HepG2 (cell line): Measurements from ENCODE around the gene AP1G1. TPM values are rescaled to one million over a fixed set of nuclear protein-coding genes. Genes with fewer than 3 reads are reported as not detected.

Source experiments
- EED ChIP-seq: sonication (generic); formaldehyde crosslinking; IDR thresholded peaks from 2 replicates; pipeline ENCODE4 v1.5.0; 2020; ENCODE audit warnings: mild to moderate bottlenecking, missing genetic modification reagents
- IRX3 ChIP-seq: sonication (generic); formaldehyde crosslinking; IDR thresholded peaks from 2 replicates; pipeline ENCODE4 v1.8.1; 2023; ENCODE audit warnings: mild to moderate bottlenecking, low read depth, missing genetic modification reagents, borderline replicate concordance
- NFKB2 ChIP-seq: sonication (generic); formaldehyde crosslinking; IDR thresholded peaks from 2 replicates; pipeline ENCODE4 v1.4.0; 2020; ENCODE audit warnings: missing genetic modification reagents, borderline replicate concordance
- TBL1XR1 ChIP-seq: fragments of 150-350 bp; IDR thresholded peaks from 2 replicates; pipeline ENCODE4 v1.6.1; 2014; ENCODE audit warnings: borderline replicate concordance, low read length; ENCODE audit not compliant: partially characterized antibody
- ZBTB43 ChIP-seq: sonication (generic); formaldehyde crosslinking; conservative IDR thresholded peaks from 2 replicates; pipeline ENCODE4 v1.4.0; 2020; ENCODE audit warnings: missing genetic modification reagents
- ZFP90 ChIP-seq: sonication (generic); formaldehyde crosslinking; IDR thresholded peaks from 2 replicates; pipeline ENCODE4 v1.8.0; 2022; ENCODE audit warnings: missing genetic modification reagents, mild to moderate bottlenecking, inconsistent platforms, borderline replicate concordance
- ZNF124 ChIP-seq: sonication (generic); formaldehyde crosslinking; IDR thresholded peaks from 2 replicates; pipeline ENCODE4 v1.4.0; 2020; ENCODE audit warnings: missing genetic modification reagents
- ZNF609 ChIP-seq: sonication (generic); formaldehyde crosslinking; IDR thresholded peaks from 2 replicates; pipeline ENCODE4 v1.4.0; 2020; ENCODE audit warnings: mild to moderate bottlenecking, missing genetic modification reagents, borderline replicate concordance
- ZNF770 ChIP-seq: sonication (generic); formaldehyde crosslinking; IDR thresholded peaks from 2 replicates; pipeline ENCODE4 v1.5.0; 2020; ENCODE audit warnings: mild to moderate bottlenecking, missing genetic modification reagents
- polyA plus RNA-seq, 8 experiments: library from polyadenylated mRNA; depleted of rRNA in 3 of 8; stranded (reverse) in 7 of 8; unstranded in 1 of 8; fragments of >200 nt; fragmentation: Illumina TruSeq in 4 of 8; extraction: Trizol in 4 of 8; gene quantifications; 2 replicates each; pipeline versions ENCODE4 v1.2.1 to v1.2.3, GENCODE V29; 2011 to 2016; ENCODE audit warnings: low read depth in 4 of 8, missing spikeins in 1 of 8, mixed read lengths in 1 of 8; ENCODE audit not compliant: insufficient read depth in 1 of 8
- total RNA-seq, 5 experiments: library from RNA; depleted of rRNA; stranded (reverse); fragments of >200 nt; fragmentation: Illumina TruSeq; extraction: Trizol; gene quantifications; 2 replicates each; pipeline ENCODE4 v1.2.3, GENCODE V29; 2016; ENCODE audit warnings: low read depth in 1 of 5
- TF ChIP-seq, protein P1 (sequence below): sonication (generic); formaldehyde crosslinking; IDR thresholded peaks from 2 replicates; pipeline ENCODE4 v1.5.0; 2020; ENCODE audit warnings: mild to moderate bottlenecking, missing genetic modification reagents
- TF ChIP-seq, protein P2 (sequence below): sonication (generic); formaldehyde crosslinking; IDR thresholded peaks from 2 replicates; pipeline ENCODE4 v1.4.0; 2020; ENCODE audit warnings: missing genetic modification reagents, mild to moderate bottlenecking, borderline replicate concordance

AP1G1 gene
- total and polyA plus RNA-seq, 2 of the 13 experiments (the other 11 are each of a cell fraction or from before 2014, with no cell fraction given) = 62.2 to 66.2 TPM

DNA sequence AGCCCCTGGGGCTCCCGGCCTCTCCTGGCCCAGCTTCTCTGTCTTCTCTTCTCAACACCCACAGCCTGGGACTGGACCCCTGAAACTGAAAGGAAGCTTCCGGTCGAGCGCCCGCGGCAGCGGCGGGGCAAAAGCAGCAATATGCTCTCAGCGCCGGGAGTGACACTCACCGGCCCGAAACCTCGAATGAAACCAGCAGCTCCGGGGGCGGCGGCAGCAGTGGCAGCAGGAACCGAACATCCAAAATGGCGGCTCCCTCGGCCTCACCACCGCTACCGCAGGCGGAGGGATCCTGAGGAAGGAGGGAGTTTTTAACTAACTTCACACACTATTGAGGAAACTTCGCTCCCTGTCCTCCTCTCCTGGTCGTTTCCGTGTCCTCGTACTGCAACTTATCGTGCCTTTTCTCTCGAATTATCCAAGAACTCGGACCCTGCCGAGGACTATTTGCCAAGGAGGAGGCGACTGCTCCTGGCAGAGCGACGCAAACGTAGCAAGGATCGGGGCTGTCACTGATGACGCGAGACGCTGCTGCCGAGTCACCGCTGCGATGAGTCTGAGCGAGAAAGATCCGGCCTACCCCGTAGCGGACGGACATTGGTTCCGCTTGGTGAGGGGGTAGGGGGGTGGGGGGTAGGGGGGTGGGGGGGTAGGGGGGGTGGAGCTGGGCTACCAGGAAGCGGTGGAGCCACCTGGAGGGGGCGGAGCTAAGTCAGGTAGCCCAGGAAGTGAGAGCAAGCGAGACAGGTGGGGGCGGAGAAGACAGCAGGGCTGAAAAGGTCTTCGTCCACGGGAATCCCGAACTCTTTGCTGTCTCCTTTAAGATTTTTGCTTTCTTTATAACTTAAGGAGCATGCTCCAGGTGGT, at the start of gene AP1G1 (continued):
- TF ChIP-seq, protein P1, sequence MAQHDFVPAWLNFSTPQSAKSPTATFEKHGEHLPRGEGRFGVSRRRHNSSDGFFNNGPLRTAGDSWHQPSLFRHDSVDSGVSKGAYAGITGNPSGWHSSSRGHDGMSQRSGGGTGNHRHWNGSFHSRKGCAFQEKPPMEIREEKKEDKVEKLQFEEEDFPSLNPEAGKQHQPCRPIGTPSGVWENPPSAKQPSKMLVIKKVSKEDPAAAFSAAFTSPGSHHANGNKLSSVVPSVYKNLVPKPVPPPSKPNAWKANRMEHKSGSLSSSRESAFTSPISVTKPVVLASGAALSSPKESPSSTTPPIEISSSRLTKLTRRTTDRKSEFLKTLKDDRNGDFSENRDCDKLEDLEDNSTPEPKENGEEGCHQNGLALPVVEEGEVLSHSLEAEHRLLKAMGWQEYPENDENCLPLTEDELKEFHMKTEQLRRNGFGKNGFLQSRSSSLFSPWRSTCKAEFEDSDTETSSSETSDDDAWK (CRISPR knock-in tag) = no peak
- peak; percentile 35 for TF ChIP-seq ZNF770 (CRISPR knock-in tag)
- TF ChIP-seq ZNF609 = peak; percentile 60; the same call in 1 of the 2 replicates
- peak; percentile 44; the same call in 1 of the 2 replicates for TF ChIP-seq ZBTB43 (CRISPR knock-in tag)
- TF ChIP-seq, protein P2, sequence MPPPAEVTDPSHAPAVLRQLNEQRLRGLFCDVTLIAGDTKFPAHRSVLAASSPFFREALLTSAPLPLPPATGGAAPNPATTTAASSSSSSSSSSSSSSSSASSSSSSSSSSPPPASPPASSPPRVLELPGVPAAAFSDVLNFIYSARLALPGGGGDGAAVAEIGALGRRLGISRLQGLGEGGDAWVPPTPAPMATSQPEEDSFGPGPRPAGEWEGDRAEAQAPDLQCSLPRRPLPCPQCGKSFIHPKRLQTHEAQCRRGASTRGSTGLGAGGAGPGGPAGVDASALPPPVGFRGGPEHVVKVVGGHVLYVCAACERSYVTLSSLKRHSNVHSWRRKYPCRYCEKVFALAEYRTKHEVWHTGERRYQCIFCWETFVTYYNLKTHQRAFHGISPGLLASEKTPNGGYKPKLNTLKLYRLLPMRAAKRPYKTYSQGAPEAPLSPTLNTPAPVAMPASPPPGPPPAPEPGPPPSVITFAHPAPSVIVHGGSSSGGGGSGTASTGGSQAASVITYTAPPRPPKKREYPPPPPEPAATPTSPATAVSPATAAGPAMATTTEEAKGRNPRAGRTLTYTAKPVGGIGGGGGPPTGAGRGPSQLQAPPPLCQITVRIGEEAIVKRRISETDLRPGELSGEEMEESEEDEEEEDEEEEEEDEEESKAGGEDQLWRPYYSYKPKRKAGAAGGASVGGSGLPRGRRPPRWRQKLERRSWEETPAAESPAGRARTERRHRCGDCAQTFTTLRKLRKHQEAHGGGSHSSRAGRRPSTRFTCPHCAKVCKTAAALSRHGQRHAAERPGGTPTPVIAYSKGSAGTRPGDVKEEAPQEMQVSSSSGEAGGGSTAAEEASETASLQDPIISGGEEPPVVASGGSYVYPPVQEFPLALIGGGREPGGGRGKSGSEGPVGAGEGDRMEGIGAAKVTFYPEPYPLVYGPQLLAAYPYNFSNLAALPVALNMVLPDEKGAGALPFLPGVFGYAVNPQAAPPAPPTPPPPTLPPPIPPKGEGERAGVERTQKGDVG (CRISPR knock-in tag) = peak; percentile 87; the same call in 1 of the 2 replicates
- TF ChIP-seq EED = 0 out of 2 replicates have a peak, but pooled peaks have one; percentile 76
- peak; percentile 24 for TF ChIP-seq TBL1XR1
- peak; percentile 93 for TF ChIP-seq ZNF124 (CRISPR knock-in tag)
- peak; percentile 94 for TF ChIP-seq NFKB2 (CRISPR knock-in tag)
- no peak; the same call in 1 of the 2 replicates for TF ChIP-seq ZFP90 (CRISPR knock-in tag)
- no peak for TF ChIP-seq IRX3 (CRISPR knock-in tag)
